Aorta (tissue), 5 donors: ENCODE measurements around the gene FADS6. TPM values are rescaled to one million over a fixed set of nuclear protein-coding genes. Genes with fewer than 3 reads are reported as not detected.

Experiments
- ATAC-seq: fragments of 200-7000 bp; cut with Tn5 transposase; one replicate; pipeline ENCODE4 v1.9.1; 2022; ENCODE audit warnings: moderate library complexity; ENCODE audit not compliant: low FRiP score
- DNase-seq, 2 donors: peaks; one replicate each; pipeline ENCODE4 v3.0.0-alpha.2; 2020
- H3K27ac ChIP-seq, 2 donors: one replicate each; pipeline ENCODE4 v1.5.1; 2013; ENCODE audit warnings: low read length in 2 of 2, mild to moderate bottlenecking in 2 of 2, moderate library complexity in 2 of 2, control low read depth in 1 of 2, inconsistent platforms in 1 of 2, low read depth in 1 of 2
- H3K27me3 ChIP-seq, 2 donors: one replicate each; pipeline ENCODE4 v1.6.1; 2013; ENCODE audit warnings: control low read depth in 1 of 2, low read length in 1 of 2, mild to moderate bottlenecking in 1 of 2, moderate library complexity in 1 of 2; ENCODE audit not compliant: insufficient read depth in 2 of 2, control insufficient read depth in 1 of 2
- H3K36me3 ChIP-seq, 2 donors: one replicate each; pipeline ENCODE4 v1.6.1; 2013; ENCODE audit warnings: control low read depth in 1 of 2, low read length in 1 of 2, mild to moderate bottlenecking in 1 of 2; ENCODE audit not compliant: insufficient read depth in 2 of 2, control insufficient read depth in 1 of 2
- H3K4me1 ChIP-seq, 2 donors: one replicate each; pipeline ENCODE4 v1.6.1; 2013; ENCODE audit warnings: low read length in 2 of 2, control low read depth in 1 of 2, mild to moderate bottlenecking in 1 of 2, moderate library complexity in 1 of 2; ENCODE audit not compliant: insufficient read depth in 2 of 2, control insufficient read depth in 1 of 2
- H3K4me3 ChIP-seq, 2 donors: one replicate each; pipeline ENCODE4 v1.5.1; 2013; ENCODE audit warnings: low read length in 2 of 2, control low read depth in 1 of 2, mild to moderate bottlenecking in 1 of 2
- H3K9me3 ChIP-seq: one replicate; pipeline ENCODE4 v1.6.1; 2013; ENCODE audit warnings: mild to moderate bottlenecking, low read length; ENCODE audit not compliant: control insufficient read depth
- WGBS, 2 donors: extraction: QIAGEN DNeasy Blood & Tissue Kit; methylation state at CpG; one replicate each; pipeline ENCODE4 v1.1.7; 2013; 5-methylcytosine and 5-hydroxymethylcytosine counted together
- intact Hi-C, 2 donors: fragments of 100-400 bp; cut with DNase I; formaldehyde crosslinking; loops; one replicate each; pipeline versions ENCODE4 v1.14.2 to v1.15.0; 2022
- polyA plus RNA-seq, 2 donors: library from polyadenylated mRNA; stranded (reverse); fragments of 200-250 nt; gene quantifications; one replicate each; pipeline ENCODE4 v1.2.3, GENCODE V29; 2013
- total RNA-seq, 2 donors: library from RNA; stranded (reverse); fragmentation: NEBNext Ultra II Directional; extraction: Animal tissue kit (Norgen Biotek cat#: 25700); gene quantifications; one replicate each; pipeline ENCODE4 v1.2.1, GENCODE V29; 2021
- donor health status: healthy with polysubstance abuse.
- donor health status: Bipolar disorder and iron deficiency.
- donor health status: DM: no; HTN: no; CAD: no.
- donor health status: DM: no; HTN: no; CAD: no.
- donor health status: DM: yes; HTN: yes; CAD: no.

Gene FADS6
- total and polyA plus RNA-seq, 4 donors: 4.1 TPM; not detected in 3

DNA sequence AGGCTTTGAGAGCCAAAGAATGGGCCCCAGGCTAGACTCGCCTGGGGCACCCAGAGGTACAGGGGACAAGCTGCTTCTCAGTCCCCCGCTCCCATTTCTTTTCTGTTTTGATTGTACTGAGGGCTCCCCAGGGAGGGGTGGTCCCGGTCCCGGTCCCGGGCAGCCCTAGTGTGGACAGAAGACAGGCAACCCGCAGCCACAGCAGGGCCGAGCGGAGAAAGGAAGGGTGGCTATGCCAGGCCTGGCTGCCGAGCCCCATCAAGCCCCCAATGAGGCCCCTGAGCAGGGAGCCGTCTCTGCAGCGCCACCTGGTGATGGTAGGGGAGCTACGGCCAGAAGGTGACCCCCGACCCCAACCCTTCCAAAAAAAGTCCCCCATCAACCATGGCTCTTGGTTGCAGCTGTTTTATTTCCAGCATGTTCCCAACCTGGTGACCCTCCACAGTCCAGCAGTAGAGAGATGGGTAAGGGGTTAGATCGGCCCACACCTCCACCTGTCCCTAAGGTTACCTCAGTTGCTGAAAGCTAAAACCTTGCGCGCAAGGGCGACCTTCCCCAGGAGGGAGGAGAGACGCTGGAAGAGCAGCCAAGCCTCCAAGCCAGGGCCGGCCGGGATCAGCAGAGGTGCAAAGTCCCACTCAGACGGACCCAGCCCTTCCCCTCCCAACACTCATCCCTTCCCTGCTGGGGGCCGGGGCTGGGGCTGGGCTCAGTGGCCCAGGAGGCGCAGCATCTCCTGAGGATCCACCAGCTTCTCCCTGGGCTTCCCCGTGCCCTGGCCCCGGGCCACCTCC is 31.1 kb downstream of the FADS6 start:
- Histone ChIP-seq H3K9me3 (no peaks in the 10 kb centered on the region), H3K27me3 (no peaks in the 10 kb centered on the region), H3K36me3 (no peaks in the 10 kb centered on the region), H3K4me1 (no peaks in the 10 kb centered on the region), H3K27ac (no peak overlapping the region), H3K4me3 (no peak overlapping the region)
- peak; percentile 81 to 89 for DNase-seq
- ATAC-seq: no peak
- 49 to 53% methylated on average over 25 of the region's 25 CpGs for WGBS, 2 donors
- intact Hi-C loops: loop anchor here in 1 of 2 donors (5.0 kb wide), 1 partner anchor 70 kb away; no protein-coding TSS in a partner anchor

DNA sequence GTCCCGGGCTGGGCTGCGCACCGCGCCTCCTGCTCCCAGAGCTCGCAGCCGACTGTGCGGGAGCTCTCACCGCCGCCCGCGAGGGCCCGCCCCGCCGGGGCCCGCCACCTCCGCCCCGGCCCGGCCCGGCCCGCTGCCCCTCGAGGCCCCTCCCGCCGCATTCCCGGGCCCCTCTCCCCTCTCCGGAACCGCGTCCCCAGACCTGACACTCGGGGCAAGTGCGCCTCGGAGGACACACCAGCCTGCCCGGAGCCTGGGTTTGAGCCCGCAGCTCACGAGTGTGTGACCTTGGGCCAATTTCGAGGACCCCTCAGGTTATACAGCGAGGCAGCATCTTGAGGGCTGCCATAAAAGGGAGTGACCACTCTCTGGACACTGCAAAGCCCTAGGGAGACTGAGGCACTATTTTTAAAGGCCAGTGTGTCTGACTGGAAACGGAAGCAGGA is 31.7 kb downstream of the FADS6 start:
- Histone ChIP-seq H3K4me1 (no peaks in the 10 kb centered on the region), H3K27ac (no peak overlapping the region), H3K36me3 (no peaks in the 10 kb centered on the region), H3K9me3 (no peaks in the 10 kb centered on the region), H3K4me3 (peak overlapping the region in 1 of 2 donors; percentile 8), H3K27me3 (no peaks in the 10 kb centered on the region)
- DNase-seq (no peak), ATAC-seq (no peak)
- 2 to 4% methylated on average over 30 to 36 of the region's 36 CpGs for WGBS, 2 donors
- intact Hi-C loops: loop anchor here in 1 of 2 donors (5.0 kb wide), 1 partner anchor 69 kb away; no protein-coding TSS in a partner anchor

DNA sequence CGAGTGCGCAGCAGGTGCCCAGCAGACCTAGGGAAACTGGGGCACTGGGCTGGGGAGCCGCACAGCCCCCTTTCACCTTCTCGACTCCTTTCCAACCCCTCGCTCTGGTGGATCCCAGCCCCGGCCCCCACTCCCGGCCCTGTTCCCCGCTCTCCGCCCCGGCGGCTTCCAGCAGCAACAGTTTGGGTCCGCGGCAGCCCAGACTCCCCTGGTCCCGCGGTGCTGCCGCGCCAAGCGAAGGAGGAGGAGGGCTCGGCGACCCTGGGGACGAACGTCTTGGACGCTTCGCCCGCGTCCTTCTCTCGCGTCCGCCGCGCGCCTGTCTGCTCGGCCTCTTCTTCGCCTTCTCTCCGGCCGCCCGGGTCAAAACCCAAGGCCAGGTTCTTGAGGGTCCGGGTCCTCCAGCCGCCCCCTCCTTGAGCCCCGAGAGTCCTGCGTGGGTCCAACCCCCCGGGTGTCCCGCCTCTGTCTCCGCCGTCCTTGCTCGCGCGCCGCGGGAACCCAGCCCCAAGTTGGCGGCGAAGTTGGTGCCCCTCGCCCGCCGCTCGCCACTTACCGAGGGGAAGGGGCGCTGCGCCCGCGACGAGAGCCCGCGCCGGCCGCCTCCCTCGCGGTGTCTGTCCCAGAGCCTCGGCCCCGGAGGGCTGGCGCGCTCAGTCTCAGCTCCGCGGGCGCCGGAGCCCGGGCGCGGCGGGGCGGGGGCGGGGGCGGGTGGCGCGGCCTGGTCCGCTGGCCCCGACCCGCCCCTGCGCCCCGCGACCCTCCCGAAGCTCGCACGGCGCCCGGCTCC is 32.4 kb downstream of the FADS6 start:
- no peak for ATAC-seq

DNA sequence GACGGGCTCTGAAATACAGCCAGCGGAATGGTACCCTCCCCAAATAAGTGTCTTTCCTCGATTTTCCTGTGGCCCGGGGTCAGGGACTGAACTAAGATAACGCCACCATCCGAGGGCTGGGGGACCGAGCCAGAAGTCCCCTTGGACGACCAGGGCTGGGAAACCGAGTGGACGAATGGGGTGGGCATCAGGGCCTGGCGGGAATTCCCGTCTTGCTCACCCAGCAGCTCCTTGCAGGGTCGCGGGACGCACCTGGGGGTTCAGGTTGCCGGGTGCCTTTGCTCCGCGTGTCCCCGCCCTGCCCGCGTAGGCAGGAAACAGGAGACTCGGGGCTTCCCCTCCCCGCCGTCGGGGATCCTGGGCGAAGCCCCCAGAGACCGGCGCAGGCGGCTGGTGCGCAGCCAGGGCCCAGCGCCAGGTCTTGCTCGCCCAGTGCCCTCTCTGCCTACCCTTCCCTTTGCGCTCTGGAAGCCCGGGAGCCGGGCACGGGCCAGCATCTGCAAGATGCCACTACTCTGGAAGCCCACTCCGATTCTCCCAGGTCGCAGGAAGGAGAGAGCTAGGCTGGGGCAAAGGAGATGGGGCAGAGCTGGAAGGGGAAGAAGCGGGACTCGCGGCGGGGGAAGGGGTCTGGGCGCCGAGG is 33.1 kb downstream of the FADS6 start:
- intact Hi-C loops: loop anchor here in 1 of 2 donors (5.0 kb wide), 1 partner anchor 68 kb away; no protein-coding TSS in a partner anchor
- no peaks in the 10 kb centered on the region for H3K27me3 ChIP-seq

More for the DNA sequence above, 32.4 kb downstream of the FADS6 start:
- intact Hi-C loops: loop anchor here in 1 of 2 donors (5.0 kb wide), 1 partner anchor 69 kb away; no protein-coding TSS in a partner anchor
- 1% methylated on average over 39 to 96 of the region's 96 CpGs for WGBS, 2 donors
- no peak for DNase-seq
- H3K4me3 ChIP-seq: peak overlapping the region; percentile 4 to 8
- no peak overlapping the region for H3K27ac ChIP-seq
- no peaks in the 10 kb centered on the region for H3K36me3 ChIP-seq
- H3K4me1 ChIP-seq: no peaks in the 10 kb centered on the region
- H3K9me3 ChIP-seq: no peaks in the 10 kb centered on the region
- no peaks in the 10 kb centered on the region for H3K27me3 ChIP-seq

DNA sequence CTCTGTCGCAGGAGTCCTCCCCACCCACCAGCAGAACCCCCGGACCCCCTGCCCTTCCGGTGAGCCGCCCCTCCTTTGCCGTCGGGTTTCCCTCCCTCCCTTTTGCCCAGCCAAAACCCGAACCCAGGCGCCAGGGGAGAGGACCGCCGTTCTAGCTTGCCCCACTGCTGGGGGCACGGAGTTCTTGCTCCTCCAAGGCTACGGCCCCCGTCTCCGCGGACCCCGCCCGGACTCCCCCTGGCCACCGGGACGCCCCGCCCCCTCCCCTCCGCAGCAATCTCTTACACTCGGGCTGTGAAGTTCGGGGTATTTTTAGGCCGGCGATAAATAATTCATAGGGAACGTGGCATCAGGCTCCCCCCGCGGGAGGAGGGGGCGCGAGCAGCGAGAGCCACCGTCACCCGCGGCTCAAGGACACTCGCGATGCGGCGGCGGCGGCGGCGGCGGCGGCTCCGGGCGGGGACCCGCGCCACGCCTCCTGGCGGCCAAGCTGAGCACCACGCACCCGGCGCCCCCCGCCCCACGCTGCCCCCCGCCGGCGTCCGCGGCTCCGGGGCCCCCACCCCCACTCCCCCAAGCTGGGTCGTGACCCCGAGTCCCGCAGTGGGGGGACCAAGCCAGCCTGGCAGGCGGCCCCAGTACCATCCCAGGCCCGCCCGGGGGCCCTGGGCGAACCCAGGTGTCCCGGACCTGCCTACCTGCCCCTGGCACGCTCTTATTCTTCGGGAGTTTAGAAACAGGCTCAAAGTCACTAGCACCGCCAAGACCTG is 33.8 kb downstream of the FADS6 start, which contains the start of gene GRIN2C:
Gene GRIN2C (minus strand): TSS at position 427 of the 770 bp plus-strand sequence. CDS start 4,793 bp downstream, outside the sequence.
- Histone ChIP-seq H3K27ac (no peak within 1 kb of the TSS), H3K4me1 (no peaks in the 10 kb centered on the region), H3K27me3 (no peaks in the 10 kb centered on the region), H3K4me3 (peak within 1 kb of the TSS in 1 of 2 donors; percentile 8), H3K36me3 (no peaks in the 10 kb centered on the region), H3K9me3 (no peaks in the 10 kb centered on the region)
- 3% methylated on average over 40 to 72 of the region's 72 CpGs for WGBS, 2 donors
- intact Hi-C loops: loop anchor here in 1 of 2 donors (5.0 kb wide), 1 partner anchor 67 kb away; no protein-coding TSS in a partner anchor
- ATAC-seq (no peak), DNase-seq (no peak)

More for the DNA sequence above, 33.1 kb downstream of the FADS6 start:
- Histone ChIP-seq H3K36me3 (no peaks in the 10 kb centered on the region), H3K27ac (no peak overlapping the region), H3K4me3 (peak overlapping the region in 1 of 2 donors; percentile 8), H3K9me3 (no peaks in the 10 kb centered on the region), H3K4me1 (no peaks in the 10 kb centered on the region)
- ATAC-seq: peak; percentile 3
- peak in 1 of 2 donors; percentile 43 for DNase-seq
- 1% methylated on average over 41 to 44 of the region's 44 CpGs for WGBS, 2 donors

DNA sequence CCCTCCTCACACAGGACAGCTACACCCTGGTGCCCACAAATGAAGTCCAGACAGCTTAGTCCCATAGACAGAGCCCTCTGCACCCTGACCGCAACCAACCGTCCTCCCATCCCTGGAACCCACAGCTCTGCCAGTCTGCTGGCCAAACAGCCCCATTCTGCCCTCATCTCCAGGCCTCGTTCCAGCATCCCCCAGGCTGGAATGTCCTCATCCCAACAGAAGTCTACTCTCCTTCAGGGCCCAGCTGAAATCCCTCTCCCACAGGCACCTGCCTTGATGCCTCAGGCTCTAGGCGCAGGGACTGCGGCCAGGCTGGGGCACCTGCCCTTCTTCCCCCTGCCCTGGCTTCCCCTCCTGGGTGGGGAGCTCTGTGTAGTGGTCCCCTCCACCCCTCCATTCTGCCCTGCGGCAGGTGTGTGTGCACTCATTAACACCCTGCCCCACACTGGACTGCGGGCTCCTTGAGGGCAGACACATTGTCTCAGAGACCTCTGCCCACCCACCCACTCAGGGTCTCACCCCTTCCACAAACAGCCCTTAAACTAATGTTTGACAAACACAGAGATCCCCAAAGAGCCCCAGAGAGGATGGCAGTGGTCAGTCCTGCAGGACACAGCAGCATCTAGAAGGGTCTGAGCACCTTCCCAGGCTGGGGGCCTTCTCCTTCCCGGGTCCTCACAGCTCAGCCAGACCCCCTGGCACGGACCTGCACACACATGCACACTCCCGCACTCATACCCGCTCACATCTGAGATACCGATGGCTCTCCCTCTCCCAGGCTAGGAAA is 34.6 kb downstream of the FADS6 start:
- DNase-seq: no peak
- H3K4me1 ChIP-seq: no peaks in the 10 kb centered on the region
- H3K27ac ChIP-seq: no peak overlapping the region
- no peaks in the 10 kb centered on the region for H3K36me3 ChIP-seq
- WGBS, 2 donors: 40 to 48% methylated on average over 12 of the region's 12 CpGs
- no peak overlapping the region for H3K4me3 ChIP-seq
- H3K27me3 ChIP-seq: no peaks in the 10 kb centered on the region
- intact Hi-C loops: no loop called here
- no peak for ATAC-seq
- no peaks in the 10 kb centered on the region for H3K9me3 ChIP-seq

DNA sequence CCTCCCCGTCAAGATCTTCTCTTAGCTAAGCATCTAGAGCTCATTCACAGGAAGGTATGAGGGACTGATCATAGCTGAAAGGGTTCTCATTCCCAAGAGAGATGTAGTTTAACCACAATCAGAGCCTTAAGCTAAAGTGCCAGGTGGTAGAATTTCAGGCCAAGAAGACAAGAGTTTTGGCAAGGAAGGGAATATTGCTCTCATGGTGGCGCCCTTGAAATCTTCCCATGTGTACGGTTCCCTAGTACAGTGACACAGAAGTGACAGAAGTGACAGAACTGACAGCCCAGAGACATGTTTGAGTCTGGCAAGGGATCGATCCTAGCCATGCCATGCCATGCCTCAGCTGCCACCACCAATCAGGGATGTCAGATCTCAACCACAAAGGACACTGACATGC is 36.2 kb downstream of the FADS6 start:
- Histone ChIP-seq H3K9me3 (no peaks in the 10 kb centered on the region), H3K4me3 (no peak overlapping the region), H3K36me3 (no peaks in the 10 kb centered on the region), H3K4me1 (no peaks in the 10 kb centered on the region), H3K27ac (no peak overlapping the region), H3K27me3 (no peaks in the 10 kb centered on the region)
- intact Hi-C loops: no loop called here
- ATAC-seq (no peak), DNase-seq (no peak)
- WGBS, 2 donors: 75% methylated on average over 4 of the region's 4 CpGs
